CD4-positive, alpha-beta T cell treated with Interleukin-4 for 1 hour (primary cell): ENCODE measurements around the gene CFAP52.
"Not testable (repeated sequence)": the region's sequence is repeated elsewhere in the genome, so short reads cannot be mapped to it uniquely, and the experiment has no call there.

Source experiments
- DNase-seq, 2 donors: peaks; one replicate each; pipeline ENCODE4 v3.0.0-alpha.2; 2020 to 2022

The CFAP52 gene

GRCh38 chr17:9648521-9649110 lies 72.2 kb downstream of the CFAP52 start:
- DNase-seq: no peak

- no peak for DNase-seq
Observed at GRCh38 chr17:9658593-9659211, 82.3 kb downstream of the CFAP52 start.

GRCh38 chr17:9661027-9661426 lies 84.6 kb downstream of the CFAP52 start:
- no peak for DNase-seq

DNA sequence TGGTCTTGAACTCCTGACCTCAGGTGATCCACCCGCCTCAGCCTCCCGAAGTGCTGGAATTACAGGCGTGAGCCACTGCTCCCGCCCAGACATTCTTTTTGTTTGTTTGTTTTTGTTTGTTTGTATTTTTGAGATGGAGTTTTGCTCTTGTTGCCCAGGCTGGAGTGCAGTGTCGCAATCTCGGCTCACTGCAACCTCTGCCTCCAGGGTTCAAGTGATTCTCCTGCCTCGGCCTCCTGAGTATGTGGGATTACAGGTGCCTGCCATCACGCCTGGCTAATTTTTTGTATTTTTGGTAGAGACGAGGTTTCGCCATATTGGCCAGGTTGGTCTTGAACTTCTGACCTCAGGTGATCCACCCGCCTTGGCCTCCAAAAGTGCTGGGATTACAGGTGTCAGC lies 87.1 kb downstream of the CFAP52 start:
- not testable (repeated sequence) for DNase-seq

- no peak for DNase-seq
Observed at GRCh38 chr17:9666461-9667050, 90.1 kb downstream of the CFAP52 start.

GRCh38 chr17:9668517-9668916 lies 92.1 kb downstream of the CFAP52 start:
- no peak for DNase-seq

- DNase-seq: no peak
Observed at GRCh38 chr17:9669551-9670008, 93.1 kb downstream of the CFAP52 start.

- DNase-seq: no peak
Observed at GRCh38 chr17:9670596-9670995, 94.2 kb downstream of the CFAP52 start.

- no peak for DNase-seq
Observed at GRCh38 chr17:9671559-9671958, 95.1 kb downstream of the CFAP52 start.

GRCh38 chr17:9672266-9672665 lies 95.8 kb downstream of the CFAP52 start:
- no peak for DNase-seq

DNA sequence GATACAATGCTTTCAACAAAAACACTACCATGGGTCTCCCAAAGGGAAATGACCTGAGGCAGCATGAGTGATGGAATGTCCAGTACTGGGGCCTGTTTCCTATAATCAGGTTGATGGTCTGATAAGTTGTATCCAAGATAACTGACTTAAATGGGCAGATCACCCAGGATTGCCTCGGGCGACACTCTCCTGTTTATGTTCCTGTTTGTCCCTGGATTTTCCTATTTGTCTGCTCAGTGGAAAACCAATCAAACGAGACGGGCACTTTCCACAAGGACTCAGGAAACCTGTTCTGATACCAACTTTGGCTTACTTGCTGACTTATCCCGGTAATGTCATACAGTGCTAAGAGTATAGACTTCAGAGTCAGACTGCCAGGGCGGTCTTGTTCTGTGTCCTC lies 96.2 kb downstream of the CFAP52 start:
- DNase-seq: no peak

GRCh38 chr17:9676084-9676483 lies 99.6 kb downstream of the CFAP52 start:
- no peak for DNase-seq

GRCh38 chr17:9676820-9677310 lies 100.4 kb downstream of the CFAP52 start:
- no peak for DNase-seq

- no peak for DNase-seq
Observed at GRCh38 chr17:9677411-9677810, 101.0 kb downstream of the CFAP52 start.

DNA sequence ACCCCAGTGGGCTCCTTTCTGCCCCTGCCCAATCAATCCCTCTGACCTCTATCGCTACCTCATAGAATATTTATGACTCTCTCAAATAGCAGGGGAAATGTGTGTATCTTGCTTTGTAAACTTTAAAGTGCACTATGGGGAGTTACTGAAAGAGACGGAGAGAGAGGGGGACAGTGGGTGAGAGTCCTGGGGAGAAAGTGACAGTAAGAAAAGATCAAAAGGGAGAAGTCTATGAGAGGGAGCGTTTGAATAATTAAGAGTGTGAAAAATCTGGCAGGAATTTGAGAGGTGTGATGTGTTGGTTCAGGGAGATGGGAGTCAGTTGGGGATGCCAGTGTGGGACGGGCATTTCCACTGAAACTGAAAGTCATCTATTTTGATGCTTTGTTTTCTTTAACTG lies 101.5 kb downstream of the CFAP52 start:
- DNase-seq: no peak

DNA sequence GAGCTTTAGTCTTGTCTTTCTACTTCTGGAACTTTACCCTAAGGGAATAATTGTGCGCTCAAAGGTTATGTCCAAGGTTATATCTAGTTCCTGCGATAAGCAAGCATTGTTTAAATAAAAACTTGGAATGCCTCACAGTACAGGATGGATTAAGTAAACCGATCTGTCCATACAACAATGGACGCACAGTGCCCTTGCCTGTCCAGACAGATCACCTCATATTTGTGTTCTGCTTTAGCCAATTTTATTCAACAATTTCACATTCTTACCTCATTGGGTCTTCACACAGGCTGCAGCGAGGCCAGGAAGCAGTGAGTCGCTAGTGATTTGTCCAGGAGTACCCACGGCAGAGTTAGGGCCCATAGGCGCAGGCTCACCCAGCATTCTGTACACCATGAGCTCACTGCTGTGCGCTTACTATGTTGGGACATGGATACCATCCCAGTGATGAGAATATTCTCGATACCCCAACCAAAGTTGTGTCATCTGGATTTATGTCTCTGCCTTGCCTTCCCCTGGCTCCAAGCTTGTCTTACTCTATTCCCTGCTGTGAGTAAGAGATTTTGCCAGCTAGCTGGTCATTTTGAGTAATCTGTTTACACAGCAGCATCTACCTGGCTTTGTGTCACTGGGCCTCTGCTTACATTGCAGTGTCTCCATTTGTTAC lies 108.6 kb downstream of the CFAP52 start:
- DNase-seq: no peak
